DOHH2 (cell line): ENCODE data around the gene ITK.

ENCODE experiments used
- H3F3A ChIP-seq: fragments of 200-600 bp; sonication (generic), shearing (Covaris generic); 2 replicates; pipeline ENCODE4 v1.6.0; 2016; ENCODE audit warnings: antibody characterized with exemption, mild to moderate bottlenecking; ENCODE audit not compliant: control insufficient read depth, insufficient read depth
- H3K27ac ChIP-seq: fragments of 200-600 bp; sonication (generic); 2 replicates; pipeline ENCODE4 v1.5.1; 2014; ENCODE audit warnings: low read depth, mild to moderate bottlenecking, low read length, moderate library complexity
- H3K27me3 ChIP-seq: fragments of 200-600 bp; sonication (generic); 2 replicates; pipeline ENCODE4 v1.6.1; 2014; ENCODE audit warnings: mild to moderate bottlenecking, low read length, mixed read lengths; ENCODE audit not compliant: control insufficient read depth
- H3K36me3 ChIP-seq: fragments of 200-600 bp; sonication (generic); 2 replicates; pipeline ENCODE4 v1.6.1; 2014; ENCODE audit warnings: mild to moderate bottlenecking, low read length, moderate library complexity, mixed read lengths; ENCODE audit not compliant: control insufficient read depth
- H3K4me1 ChIP-seq: fragments of 200-600 bp; sonication (generic); 2 replicates; pipeline ENCODE4 v1.6.1; 2014; ENCODE audit warnings: mild to moderate bottlenecking, low read length, mixed read lengths; ENCODE audit not compliant: control insufficient read depth
- H3K4me2 ChIP-seq: fragments of 200-600 bp; sonication (generic); 2 replicates; pipeline ENCODE4 v1.6.0; 2014; ENCODE audit warnings: mild to moderate bottlenecking, low read length, moderate library complexity
- H3K4me3 ChIP-seq: fragments of 200-600 bp; sonication (generic); 2 replicates; pipeline ENCODE4 v1.5.1; 2014; ENCODE audit warnings: mild to moderate bottlenecking, low read length, mixed read lengths
- H3K79me2 ChIP-seq: fragments of 200-600 bp; sonication (generic); 2 replicates; pipeline ENCODE4 v1.6.1; 2014; ENCODE audit warnings: mild to moderate bottlenecking, low read length, mixed read lengths; ENCODE audit not compliant: control insufficient read depth
- H3K9me2 ChIP-seq: fragments of 200-600 bp; sonication (generic); replicated peaks from 2 replicates; pipeline ENCODE4 v1.6.1; 2014; ENCODE audit warnings: mild to moderate bottlenecking, low read length, mixed read lengths; ENCODE audit not compliant: control insufficient read depth
- H3K9me3 ChIP-seq: fragments of 200-600 bp; sonication (generic); 2 replicates; pipeline ENCODE4 v1.6.1; 2014; ENCODE audit warnings: antibody characterized with exemption, low read length, mixed read lengths; ENCODE audit not compliant: control insufficient read depth, insufficient read depth
- H4K20me1 ChIP-seq: fragments of 200-600 bp; sonication (generic); 2 replicates; pipeline ENCODE4 v1.6.0; 2014; ENCODE audit warnings: low read depth, mild to moderate bottlenecking, antibody characterized with exemption, low read length, moderate library complexity; ENCODE audit not compliant: control insufficient read depth, insufficient read depth
- CTCF ChIP-seq: fragments of 200-600 bp; sonication (generic); IDR thresholded peaks from one replicate; pipeline ENCODE4 v1.5.1; 2014; ENCODE audit warnings: antibody characterized with exemption, mild to moderate bottlenecking, low read depth, low read length; ENCODE audit not compliant: poor library complexity, severe bottlenecking
- EZH2phosphoT487 ChIP-seq: fragments of 200-600 bp; sonication (generic); IDR thresholded peaks from 2 replicates; pipeline ENCODE4 v1.6.1; 2017; ENCODE audit warnings: borderline replicate concordance, mild to moderate bottlenecking, antibody characterized with exemption, low read length, moderate library complexity, mixed read lengths

The ITK gene

GRCh38 chr5:157189223-157189622 is 8.6 kb downstream of the ITK start:
- Histone ChIP-seq H3K9me3 (no peaks in the 10 kb centered on the region), H3K4me3 (no peak overlapping the region), H3K36me3 (no peaks in the 10 kb centered on the region), H3K27ac (no peak overlapping the region), H3K4me2 (no peak overlapping the region), H3K9me2 (no peaks in the 10 kb centered on the region), H3K4me1 (no peaks in the 10 kb centered on the region), H3F3A (no peaks in the 10 kb centered on the region), H4K20me1 (no peaks in the 10 kb centered on the region), H3K27me3 (peaks cover 9% of the 10 kb centered on the region; the same call in 1 of the 2 replicates), H3K79me2 (no peaks in the 10 kb centered on the region)
- no peak for TF ChIP-seq EZH2phosphoT487

GRCh38 chr5:157193699-157194424 is 13.2 kb downstream of the ITK start:
- Histone ChIP-seq H3K36me3 (no peaks in the 10 kb centered on the region), H3K79me2 (no peaks in the 10 kb centered on the region), H3F3A (no peaks in the 10 kb centered on the region), H3K27ac (no peak overlapping the region), H3K9me3 (no peaks in the 10 kb centered on the region), H3K4me3 (no peak overlapping the region), H4K20me1 (no peaks in the 10 kb centered on the region), H3K27me3 (peaks cover 12% of the 10 kb centered on the region; the same call in 1 of the 2 replicates), H3K9me2 (no peaks in the 10 kb centered on the region), H3K4me2 (no peak overlapping the region), H3K4me1 (peaks cover 5% of the 10 kb centered on the region; the same call in 1 of the 2 replicates)
- TF ChIP-seq CTCF (no peak), EZH2phosphoT487 (no peak)

- Histone ChIP-seq H3F3A (no peaks in the 10 kb centered on the region), H4K20me1 (no peaks in the 10 kb centered on the region), H3K36me3 (no peaks in the 10 kb centered on the region), H3K27ac (no peak overlapping the region), H3K79me2 (no peaks in the 10 kb centered on the region), H3K4me3 (no peak overlapping the region), H3K4me2 (no peak overlapping the region), H3K27me3 (peaks cover 12% of the 10 kb centered on the region; the same call in 1 of the 2 replicates), H3K9me3 (no peaks in the 10 kb centered on the region), H3K9me2 (no peaks in the 10 kb centered on the region), H3K4me1 (peaks cover 5% of the 10 kb centered on the region; the same call in 1 of the 2 replicates)
- TF ChIP-seq CTCF, result no peak
- TF ChIP-seq EZH2phosphoT487, result no peak
These were observed 15.4 kb downstream of the ITK start for GRCh38 chr5:157196045-157196444.

- H3K27me3 ChIP-seq, result peaks cover 12% of the 10 kb centered on the region; the same call in 1 of the 2 replicates
- no peaks in the 10 kb centered on the region for H3K9me3 ChIP-seq
- H3K79me2 ChIP-seq, result no peaks in the 10 kb centered on the region
- H3K27ac ChIP-seq, result no peak overlapping the region
- H3K4me1 ChIP-seq, result peaks cover 5% of the 10 kb centered on the region; the same call in 1 of the 2 replicates
- no peaks in the 10 kb centered on the region for H3K9me2 ChIP-seq
- no peaks in the 10 kb centered on the region for H4K20me1 ChIP-seq
- no peak overlapping the region for H3K4me3 ChIP-seq
- H3K4me2 ChIP-seq, result no peak overlapping the region
- TF ChIP-seq CTCF (no peak), EZH2phosphoT487 (no peak)
- H3K36me3 ChIP-seq, result no peaks in the 10 kb centered on the region
- H3F3A ChIP-seq, result no peaks in the 10 kb centered on the region
These were observed 16.4 kb downstream of the ITK start for GRCh38 chr5:157197086-157197485.
